ENCODE measurements around the gene SLC17A5. TPM values are rescaled to one million over a fixed set of nuclear protein-coding genes. Genes with fewer than 3 reads are reported as not detected.

SLC17A5 gene
- total and polyA plus RNA-seq, 12 donors: 1.5 to 20.3 (median 12.8) TPM

DNA sequence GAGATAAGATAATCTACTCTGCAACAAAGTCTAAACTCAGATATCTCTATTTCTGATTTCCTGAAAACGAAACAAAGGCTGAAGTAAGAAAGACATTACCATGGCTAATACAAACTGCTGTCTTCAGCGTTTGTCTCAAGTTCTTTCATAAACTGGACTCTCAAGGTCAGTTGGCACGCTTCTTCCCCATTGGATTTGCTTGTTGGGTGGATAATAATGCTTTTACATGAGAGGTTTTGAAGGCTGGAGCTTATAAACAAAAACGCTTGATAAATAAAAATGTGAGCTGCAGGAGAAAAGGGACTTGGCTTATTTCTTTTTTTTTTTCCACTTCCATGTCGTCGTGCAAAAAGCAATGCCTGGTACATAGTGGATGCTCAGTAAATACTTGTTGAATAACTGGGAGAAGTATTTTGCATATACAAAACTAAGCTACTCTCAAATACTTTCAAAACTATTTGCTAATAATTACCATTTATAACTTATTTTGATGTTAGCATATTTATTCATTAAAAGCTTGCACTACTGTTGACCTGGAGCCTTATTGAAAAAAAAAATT, 67.3 kb downstream of the SLC17A5 start:
- DNase-seq: peak; percentile 33 to 82 (median 59)
- H3K27ac ChIP-seq: peak overlapping the region; percentile 91 to 99 (median 94)
- peak overlapping the region in 2 of 4 donors; percentile 4 to 40 for H3K4me3 ChIP-seq
- WGBS, 4 donors: 3 to 11% (median 6%) methylated on average over 6 of the region's 6 CpGs
- TF ChIP-seq, protein P1, sequence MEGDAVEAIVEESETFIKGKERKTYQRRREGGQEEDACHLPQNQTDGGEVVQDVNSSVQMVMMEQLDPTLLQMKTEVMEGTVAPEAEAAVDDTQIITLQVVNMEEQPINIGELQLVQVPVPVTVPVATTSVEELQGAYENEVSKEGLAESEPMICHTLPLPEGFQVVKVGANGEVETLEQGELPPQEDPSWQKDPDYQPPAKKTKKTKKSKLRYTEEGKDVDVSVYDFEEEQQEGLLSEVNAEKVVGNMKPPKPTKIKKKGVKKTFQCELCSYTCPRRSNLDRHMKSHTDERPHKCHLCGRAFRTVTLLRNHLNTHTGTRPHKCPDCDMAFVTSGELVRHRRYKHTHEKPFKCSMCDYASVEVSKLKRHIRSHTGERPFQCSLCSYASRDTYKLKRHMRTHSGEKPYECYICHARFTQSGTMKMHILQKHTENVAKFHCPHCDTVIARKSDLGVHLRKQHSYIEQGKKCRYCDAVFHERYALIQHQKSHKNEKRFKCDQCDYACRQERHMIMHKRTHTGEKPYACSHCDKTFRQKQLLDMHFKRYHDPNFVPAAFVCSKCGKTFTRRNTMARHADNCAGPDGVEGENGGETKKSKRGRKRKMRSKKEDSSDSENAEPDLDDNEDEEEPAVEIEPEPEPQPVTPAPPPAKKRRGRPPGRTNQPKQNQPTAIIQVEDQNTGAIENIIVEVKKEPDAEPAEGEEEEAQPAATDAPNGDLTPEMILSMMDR (IDR thresholded peaks at IDR 0.05): no peak
- TF ChIP-seq POLR2A (IDR thresholded peaks at IDR 0.05): peak in 1 of 2 donors; percentile 62
- no peaks in the 10 kb centered on the region for H3K9me3 ChIP-seq (replicated peaks in 1 of 3)
- intact Hi-C loops (cut with DNase I): loop anchor here (5.0 to 10.0 kb wide), 2 partner anchors 62 to 64 kb away; partner anchors contain the start of gene EEF1A1 (in 2 of the 2)
- no peaks in the 10 kb centered on the region for H3K36me3 ChIP-seq (replicated peaks in 1 of 2)
- H3K4me1 ChIP-seq (replicated peaks in 1 of 2): peaks cover 20 to 25% of the 10 kb centered on the region in 2 donors
- no peaks in the 10 kb centered on the region for H3K27me3 ChIP-seq

DNA sequence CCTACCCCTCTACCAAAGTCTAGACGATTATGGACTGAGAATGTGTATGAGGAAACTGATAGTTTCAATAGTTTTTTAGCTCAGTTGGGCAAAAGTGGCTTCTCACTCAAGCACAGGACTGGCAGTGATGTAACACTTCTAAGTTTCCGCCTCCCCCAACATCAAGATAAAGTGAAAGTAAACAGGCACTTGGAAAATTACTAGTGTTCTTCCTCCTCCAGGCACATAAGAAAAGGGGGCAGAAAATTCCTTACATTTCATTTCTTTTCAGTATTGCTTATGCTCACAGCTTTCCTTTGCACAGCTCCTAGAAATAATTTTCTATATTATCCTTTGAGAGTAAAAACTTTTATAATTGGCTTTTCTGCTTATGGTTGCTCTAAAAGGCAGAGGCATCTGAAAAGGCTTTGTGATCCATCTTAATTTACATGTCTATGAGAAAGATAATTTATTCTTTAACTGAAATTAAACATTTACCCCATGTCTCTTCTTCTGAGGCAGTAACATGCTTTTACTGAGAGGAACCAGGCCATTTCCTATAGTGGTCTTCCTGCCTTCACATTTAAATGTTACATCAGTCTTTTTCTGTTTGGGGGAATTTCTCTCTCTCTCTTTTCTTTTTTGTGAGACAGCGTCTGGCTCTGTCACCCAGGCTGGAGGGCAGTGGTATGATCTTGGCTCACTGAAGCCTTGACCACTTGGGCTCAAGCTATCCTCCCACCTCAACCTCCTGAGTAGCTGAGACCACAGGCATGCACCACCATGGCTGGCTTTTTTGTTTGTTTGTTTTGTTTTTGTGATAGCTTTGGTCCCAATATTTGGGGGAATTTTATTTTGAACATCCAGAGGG, 68.0 kb downstream of the SLC17A5 start:
- TF ChIP-seq, protein P1 (IDR thresholded peaks at IDR 0.05): no peak
- TF ChIP-seq POLR2A (IDR thresholded peaks at IDR 0.05): peak in 1 of 2 donors; percentile 66
- H3K4me1 ChIP-seq (replicated peaks in 1 of 2): peaks cover 25 to 32% of the 10 kb centered on the region in 2 donors
- H3K4me3 ChIP-seq: peak overlapping the region in 2 of 4 donors; percentile 4 to 40
- H3K27me3 ChIP-seq: no peaks in the 10 kb centered on the region
- intact Hi-C loops (cut with DNase I): loop anchor here (5.0 to 10.0 kb wide), 2 partner anchors 61 to 63 kb away; partner anchors contain the start of gene EEF1A1 (in 2 of the 2)
- DNase-seq: peak; percentile 58 to 79 (median 65)
- no peaks in the 10 kb centered on the region for H3K9me3 ChIP-seq (replicated peaks in 1 of 3)
- H3K36me3 ChIP-seq (replicated peaks in 1 of 2): no peaks in the 10 kb centered on the region
- WGBS, 4 donors: 0 to 2% (median 1%) methylated on average over 3 of the region's 3 CpGs
- H3K27ac ChIP-seq: peak overlapping the region; percentile 91 to 99 (median 94)

DNA sequence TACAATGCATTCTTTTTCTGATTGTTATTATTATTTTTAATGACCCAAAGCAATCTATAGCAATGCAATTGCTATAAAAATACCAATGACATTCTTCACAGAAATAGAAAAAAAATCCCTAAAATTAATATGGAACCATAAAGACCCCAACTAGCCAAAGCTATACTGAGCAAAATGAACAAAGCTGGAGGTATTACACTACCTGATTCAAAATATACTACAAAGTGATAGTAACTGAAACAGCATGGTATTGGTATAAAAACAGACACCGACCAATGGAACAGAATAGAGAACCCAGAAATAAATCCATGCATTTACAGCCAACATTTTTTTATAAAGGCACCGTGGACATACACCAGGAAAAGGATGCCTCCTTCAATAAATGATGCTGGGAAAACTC, 72.5 kb downstream of the SLC17A5 start:
- Histone ChIP-seq H3K27ac (peak overlapping the region; percentile 74 to 97 (median 94)), H3K4me3 (peak overlapping the region in 1 of 4 donors; percentile 38), H3K4me1 (replicated peaks in 1 of 2) (peaks cover 35 to 43% of the 10 kb centered on the region in 2 donors), H3K27me3 (no peaks in the 10 kb centered on the region), H3K9me3 (replicated peaks in 1 of 3) (no peaks in the 10 kb centered on the region), H3K36me3 (replicated peaks in 1 of 2) (no peaks in the 10 kb centered on the region)
- DNase-seq: no peak
- TF ChIP-seq POLR2A (IDR thresholded peaks at IDR 0.05): no peak
- TF ChIP-seq, protein P1 (IDR thresholded peaks at IDR 0.05): no peak
- 78 to 100% (median 95%) methylated on average over 2 of the region's 2 CpGs for WGBS, 4 donors
- intact Hi-C loops (cut with DNase I): loop anchor here in 1 of 2 donors (10.0 kb wide), 1 partner anchor 56 kb away; the partner anchor contains the start of gene EEF1A1

Measured in adrenal gland (tissue), 12 donors.